ENCODE measurements around the gene ZNF746. TPM values are rescaled to one million over a fixed set of nuclear protein-coding genes. Genes with fewer than 3 reads are reported as not detected.

ZNF746 gene
- total and polyA plus RNA-seq, 9 of the 15 experiments (the other 6 are each of a cell fraction or from before 2014, with no cell fraction given) = 1.7 to 31.6 (median 13.3) TPM

GRCh38 chr7:149431486-149432120 lies 66.0 kb downstream of the ZNF746 start (continued):
- no peak for TF ChIP-seq MED1 (CRISPR knock-in tag; IDR thresholded peaks at IDR 0.05; ENCODE audit: borderline replicate concordance)
- TF ChIP-seq BRF2 (IDR thresholded peaks at IDR 0.05; ENCODE audit: borderline replicate concordance, insufficient read depth, insufficient read length) = no peak
- TF ChIP-seq RFX7 (CRISPR knock-in tag; IDR thresholded peaks at IDR 0.05) = no peak
- no peak for TF ChIP-seq MAX (CRISPR knock-in tag; IDR thresholded peaks at IDR 0.05)

- WGBS (ENCODE audit: insufficient coverage, low coverage, missing lambda C conversion rate) = 71% methylated on average over 4 of the region's 4 CpGs
- no peaks in the 10 kb centered on the region for H3K79me2 ChIP-seq (ENCODE audit: control insufficient read depth, insufficient read depth, low read length)
- no peaks in the 10 kb centered on the region for H4K20me1 ChIP-seq (replicated peaks; ENCODE audit: control insufficient read depth, insufficient read depth, low read length)
- no peak overlapping the region for H2AFZ ChIP-seq (ENCODE audit: low read depth, low read length)
- peaks cover 41% of the 10 kb centered on the region; the same call in 2 of the 3 replicates for H3K36me3 ChIP-seq (ENCODE audit: control insufficient read depth, insufficient read depth, low read length)
- H3K9me1 ChIP-seq (ENCODE audit: control insufficient read depth, insufficient read depth, low read length) = no peaks in the 10 kb centered on the region
- intact Hi-C loops (cut with micrococcal nuclease) (no loop called here), in situ Hi-C loops (cut with MboI) (no loop called here)
- POLR2A ChIA-PET = interaction anchor here (0.7 to 1.4 kb wide), 5 partner anchors 11 to 235 kb away, joined by 3 to 5 read pairs (median 4); partner anchors contain the start of gene ZNF282
- CTCF ChIA-PET (ENCODE audit: low intra/inter-chr PET ratio) = no interaction called here
- no peaks in the 10 kb centered on the region for H3K9me3 ChIP-seq (replicated peaks; ENCODE audit: control insufficient read depth, insufficient read depth, low read depth, low read length)
- DNase-seq (ENCODE audit: extremely low read depth in 1 of 4, low spot score in 3 of 4) = no peak
- TF ChIP-seq SP1 (CRISPR knock-in tag; IDR thresholded peaks at IDR 0.05) (no peak), KDM5B (IDR thresholded peaks at IDR 0.05; ENCODE audit: insufficient replicate concordance, low read depth, low read length) (peak; percentile 14), SPI1 (IDR thresholded peaks at IDR 0.05; ENCODE audit: borderline replicate concordance, low read depth, low read length) (peak; percentile 91)
- peak overlapping the region in 1 of 2 experiments; percentile 10; a peak in 1 of 4 replicates for H3K9ac ChIP-seq (ENCODE audit: insufficient read depth in 1 of 2, low read depth in 2 of 2, low read length in 2 of 2)
- no peak overlapping the region for H3K4me3 ChIP-seq
- no peak for FAIRE-seq
- H3K27me3 ChIP-seq (ENCODE audit: control insufficient read depth in 2 of 2, insufficient read depth in 2 of 2, low read length in 2 of 2) = no peaks in the 10 kb centered on the region
- no peak overlapping the region for H3K4me2 ChIP-seq (ENCODE audit: insufficient read depth, low read length)
- peak; percentile 26; the same call in 1 of the 3 replicates for ATAC-seq
- BruUV-seq (replicated peaks) = no TSS peak
- no peak overlapping the region for H3K27ac ChIP-seq (ENCODE audit: extremely low read depth, low read depth, low read length)
- H3K4me1 ChIP-seq (replicated peaks in 1 of 2; ENCODE audit: control insufficient read depth in 2 of 2, insufficient read depth in 2 of 2, low read length in 2 of 2) = no peaks in the 10 kb centered on the region; a peak in 2 of 5 replicates
Observed at GRCh38 chr7:149430192-149430591, 67.4 kb downstream of the ZNF746 start.

Data from K562 (cell line).